GM12891 (cell line): ENCODE measurements around the gene ISLR2.

Source experiments
- POLR2A ChIP-seq: IDR thresholded peaks from 2 replicates; pipeline ENCODE4 v1.6.1; 2011; ENCODE audit warnings: low read depth, low read length, control low read depth
- POLR2AphosphoS5 ChIP-seq: IDR thresholded peaks from 2 replicates; pipeline ENCODE4 v1.6.1; 2011; ENCODE audit warnings: low read depth, low read length, control low read depth

GRCh38 chr15:74135041-74135565 lies 4.7 kb downstream of the ISLR2 start:
- no peak for TF ChIP-seq POLR2AphosphoS5
- TF ChIP-seq POLR2A, result no peak
